Lower lobe of right lung (tissue), 2 donors: ENCODE measurements around the gene APBB1IP. TPM values are rescaled to one million over a fixed set of nuclear protein-coding genes. Genes with fewer than 3 reads are reported as not detected.

Experiments used
- ATAC-seq, 2 donors: fragments of 200-7000 bp; cut with Tn5 transposase; one replicate each; pipeline ENCODE4 v1.9.1; 2020 to 2022; ENCODE audit warnings: mild to moderate bottlenecking in 2 of 2, moderate library complexity in 2 of 2
- DNase-seq: peaks from one replicate; pipeline ENCODE4 v3.0.0-alpha.2; 2020
- H3K27ac ChIP-seq: fragments of 200-600 bp; one replicate; pipeline ENCODE4 v1.8.0; 2022
- H3K27me3 ChIP-seq: fragments of 200-600 bp; one replicate; pipeline ENCODE4 v1.8.0; 2022; ENCODE audit warnings: low read depth
- H3K36me3 ChIP-seq: fragments of 200-600 bp; one replicate; pipeline ENCODE4 v1.8.0; 2022; ENCODE audit warnings: mild to moderate bottlenecking
- H3K4me1 ChIP-seq: fragments of 200-600 bp; one replicate; pipeline ENCODE4 v1.8.0; 2022
- H3K4me3 ChIP-seq: fragments of 200-600 bp; one replicate; pipeline ENCODE4 v1.8.0; 2022; ENCODE audit warnings: mild to moderate bottlenecking
- H3K9me3 ChIP-seq: fragments of 200-600 bp; one replicate; pipeline ENCODE4 v1.8.0; 2022
- intact Hi-C: fragments of 100-400 bp; cut with DNase I; formaldehyde crosslinking; loops from one replicate; pipeline ENCODE4 v1.11.0; 2022
- total RNA-seq: library from RNA; stranded (reverse); fragmentation: NEBNext Ultra II Directional; extraction: Animal tissue kit (Norgen Biotek cat#: 25700); gene quantifications from one replicate; pipeline ENCODE4 v1.2.1, GENCODE V29; 2021
- TF ChIP-seq, protein P1 (sequence below): fragments of 200-600 bp; IDR thresholded peaks from one replicate; pipeline ENCODE4 v1.8.0; 2022; ENCODE audit warnings: antibody characterized with exemption, mild to moderate bottlenecking
- donor health status: DM: no; HTN: yes; CAD: no; lungs with severe emphysema.

Gene APBB1IP
- total RNA-seq, 1 donor from 2014 or later: 36.8 TPM

DNA sequence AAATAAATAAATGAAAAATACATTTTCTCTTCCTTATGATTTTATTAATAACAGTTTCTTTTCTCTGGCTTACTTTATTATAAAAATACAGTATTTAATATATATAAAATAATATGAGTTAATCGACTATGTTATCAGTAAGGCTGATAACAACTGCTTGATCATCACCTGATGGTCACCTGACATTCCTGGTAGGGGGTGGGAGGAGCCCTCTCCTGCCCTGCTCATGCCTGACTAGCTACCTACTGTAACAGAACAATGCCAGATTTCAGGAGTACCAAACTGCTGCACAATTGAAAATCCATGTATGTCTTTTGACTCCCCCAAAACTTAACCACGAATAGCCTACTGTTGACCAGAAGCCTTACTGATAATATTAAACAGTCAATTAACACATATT lies 1.3 kb upstream of the APBB1IP start:
- no peak overlapping the region for H3K4me3 ChIP-seq
- intact Hi-C loops: no loop called here
- H3K4me1 ChIP-seq: peaks cover 17% of the 10 kb centered on the region
- no peaks in the 10 kb centered on the region for H3K36me3 ChIP-seq
- no peak overlapping the region for H3K27ac ChIP-seq
- ATAC-seq: no peak
- TF ChIP-seq, protein P1, sequence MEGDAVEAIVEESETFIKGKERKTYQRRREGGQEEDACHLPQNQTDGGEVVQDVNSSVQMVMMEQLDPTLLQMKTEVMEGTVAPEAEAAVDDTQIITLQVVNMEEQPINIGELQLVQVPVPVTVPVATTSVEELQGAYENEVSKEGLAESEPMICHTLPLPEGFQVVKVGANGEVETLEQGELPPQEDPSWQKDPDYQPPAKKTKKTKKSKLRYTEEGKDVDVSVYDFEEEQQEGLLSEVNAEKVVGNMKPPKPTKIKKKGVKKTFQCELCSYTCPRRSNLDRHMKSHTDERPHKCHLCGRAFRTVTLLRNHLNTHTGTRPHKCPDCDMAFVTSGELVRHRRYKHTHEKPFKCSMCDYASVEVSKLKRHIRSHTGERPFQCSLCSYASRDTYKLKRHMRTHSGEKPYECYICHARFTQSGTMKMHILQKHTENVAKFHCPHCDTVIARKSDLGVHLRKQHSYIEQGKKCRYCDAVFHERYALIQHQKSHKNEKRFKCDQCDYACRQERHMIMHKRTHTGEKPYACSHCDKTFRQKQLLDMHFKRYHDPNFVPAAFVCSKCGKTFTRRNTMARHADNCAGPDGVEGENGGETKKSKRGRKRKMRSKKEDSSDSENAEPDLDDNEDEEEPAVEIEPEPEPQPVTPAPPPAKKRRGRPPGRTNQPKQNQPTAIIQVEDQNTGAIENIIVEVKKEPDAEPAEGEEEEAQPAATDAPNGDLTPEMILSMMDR: no peak
- no peak for DNase-seq
- no peaks in the 10 kb centered on the region for H3K9me3 ChIP-seq
- H3K27me3 ChIP-seq: peaks cover 12% of the 10 kb centered on the region

- H3K36me3 ChIP-seq: no peaks in the 10 kb centered on the region
- DNase-seq: peak; percentile 82
- no peaks in the 10 kb centered on the region for H3K9me3 ChIP-seq
- peaks cover 12% of the 10 kb centered on the region for H3K27me3 ChIP-seq
- H3K27ac ChIP-seq: peak overlapping the region; percentile 91
- TF ChIP-seq, protein P1: no peak
- H3K4me3 ChIP-seq: peak overlapping the region; percentile 62
- peaks cover 17% of the 10 kb centered on the region for H3K4me1 ChIP-seq
- peak; percentile 84 to 89 for ATAC-seq
- intact Hi-C loops: no loop called here
These were observed 597 bp downstream of the APBB1IP start for GRCh38 chr10:26438534-26439341.

DNA sequence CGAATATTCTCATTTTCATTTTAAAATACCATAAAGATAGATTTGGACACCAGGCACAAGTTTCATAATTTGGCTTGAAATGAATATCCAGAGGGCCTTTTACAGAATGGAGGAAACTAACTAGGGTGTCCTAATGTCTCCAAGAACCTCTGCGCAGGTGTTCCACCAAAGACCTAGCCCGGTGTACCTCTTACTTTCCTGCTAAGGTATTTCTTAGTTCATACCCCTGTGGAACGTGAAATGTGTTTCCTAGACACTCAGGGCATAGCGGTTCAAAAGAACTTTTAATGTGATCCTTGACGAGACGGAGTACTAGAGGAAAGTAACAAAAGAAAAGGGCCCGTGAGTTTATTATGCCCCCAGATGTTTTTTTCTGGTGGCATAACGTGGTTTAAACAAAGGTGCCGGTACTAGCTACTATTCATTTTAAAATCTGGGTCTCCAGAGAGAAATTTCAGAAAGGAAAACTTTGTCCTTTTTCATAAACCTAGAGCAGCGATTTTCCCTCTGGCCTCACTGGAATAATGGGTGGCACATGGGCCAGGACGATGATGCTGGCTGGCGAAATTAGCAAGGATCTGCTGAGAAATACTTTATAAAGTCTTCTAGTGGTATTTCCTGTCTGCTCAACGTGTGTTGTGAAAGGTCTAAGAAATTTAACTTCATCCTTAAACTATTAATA lies 1.4 kb downstream of the APBB1IP start:
- H3K27ac ChIP-seq: peak overlapping the region; percentile 91

DNA sequence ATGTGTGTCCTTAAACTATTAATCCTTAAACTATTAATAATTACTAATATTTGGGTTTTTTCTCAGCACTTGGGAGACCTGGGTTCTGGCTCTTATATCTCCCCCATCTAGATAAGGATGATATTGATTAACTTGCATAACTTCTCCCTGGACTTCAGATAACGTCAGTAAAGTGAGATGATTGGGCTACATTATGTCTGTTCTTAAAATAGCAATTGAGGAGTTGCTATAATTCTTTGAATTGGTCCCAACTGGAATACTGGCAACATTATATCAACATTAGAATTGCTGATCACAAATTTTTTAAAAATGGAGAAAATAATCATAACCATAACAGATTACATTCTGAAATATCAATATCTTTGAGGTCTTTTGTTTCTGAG lies 1.9 kb downstream of the APBB1IP start:
- TF ChIP-seq, protein P1: no peak
- no peaks in the 10 kb centered on the region for H3K9me3 ChIP-seq

More for the DNA sequence above, 1.4 kb downstream of the APBB1IP start:
- ATAC-seq (no peak), DNase-seq (no peak)
- intact Hi-C loops: no loop called here
- TF ChIP-seq, protein P1: no peak
- Histone ChIP-seq H3K27me3 (peaks cover 12% of the 10 kb centered on the region), H3K4me1 (peaks cover 23% of the 10 kb centered on the region), H3K9me3 (no peaks in the 10 kb centered on the region), H3K4me3 (peak overlapping the region; percentile 62), H3K36me3 (no peaks in the 10 kb centered on the region)

GRCh38 chr10:26441491-26442214 lies 3.5 kb downstream of the APBB1IP start:
- no peak overlapping the region for H3K4me3 ChIP-seq
- H3K36me3 ChIP-seq: no peaks in the 10 kb centered on the region
- TF ChIP-seq, protein P1: no peak
- ATAC-seq (no peak), DNase-seq (no peak)
- H3K27ac ChIP-seq: no peak overlapping the region
- intact Hi-C loops: no loop called here
- H3K4me1 ChIP-seq: peaks cover 30% of the 10 kb centered on the region
- H3K9me3 ChIP-seq: no peaks in the 10 kb centered on the region
- peaks cover 12% of the 10 kb centered on the region for H3K27me3 ChIP-seq

More for the DNA sequence above, 1.9 kb downstream of the APBB1IP start:
- peak overlapping the region; percentile 62 for H3K4me3 ChIP-seq
- intact Hi-C loops: no loop called here
- H3K27me3 ChIP-seq: peaks cover 12% of the 10 kb centered on the region
- H3K27ac ChIP-seq: no peak overlapping the region
- ATAC-seq (no peak), DNase-seq (no peak)
- H3K36me3 ChIP-seq: no peaks in the 10 kb centered on the region
- peaks cover 23% of the 10 kb centered on the region for H3K4me1 ChIP-seq
